Tibial nerve (tissue), 3 donors: ENCODE measurements around the gene LTBR.

Experiments used
- CTCF ChIP-seq, 5 experiments: fragments of 200-600 bp in 3 of 5; fragments of 450-650 bp in 2 of 5; sonication (generic) in 3 of 5; IDR thresholded peaks; one replicate each; pipeline ENCODE4 v1.5.1; 2016 to 2019; ENCODE audit warnings: antibody characterized with exemption in 5 of 5, mild to moderate bottlenecking in 3 of 5, moderate library complexity in 2 of 5
- POLR2A ChIP-seq, 2 donors: fragments of 450-650 bp; IDR thresholded peaks; one replicate each; pipeline ENCODE4 v1.6.1; 2017; ENCODE audit warnings: antibody characterized with exemption in 2 of 2, mild to moderate bottlenecking in 2 of 2, moderate library complexity in 2 of 2

GRCh38 chr12:6340032-6340638 is 43.8 kb upstream of the LTBR start:
- TF ChIP-seq CTCF (IDR thresholded peaks at IDR 0.05) (no peak), POLR2A (IDR thresholded peaks at IDR 0.05) (peak in 1 of 2 donors; percentile 8)
